IMR-90 (cell line): ENCODE results near the gene ZG16. TPM values are rescaled to one million over a fixed set of nuclear protein-coding genes. Genes with fewer than 3 reads are reported as not detected.
"Not testable (repeated sequence)": the region's sequence is repeated elsewhere in the genome, so short reads cannot be mapped to it uniquely, and the experiment has no call there.

Experiments used
- ATAC-seq: fragments of 200-7000 bp; cut with Tn5 transposase; 2 replicates; pipeline ENCODE4 v1.9.1; 2020; ENCODE audit warnings: low read depth, mild to moderate bottlenecking, moderate library complexity
- BruUV-seq: library from RNA; stranded (reverse); fragments of 400-500 nt; replicated peaks from 2 replicates; lab custom pipeline; 2021; lab: Mats Ljungman, UMichigan
- CTCF ChIA-PET: fragments of 300-600 bp; formaldehyde crosslinking; extraction: SDS; loops from one replicate; lab custom pipeline; 2021; ENCODE audit warnings: antibody characterized with exemption; lab: Yijun Ruan, JAX
- POLR2A ChIA-PET: fragments of 300-600 bp; sonication (Branson Sonifier 250); formaldehyde crosslinking; loops from one replicate; lab custom pipeline; 2022; ENCODE audit warnings: antibody characterized with exemption; ENCODE audit not compliant: unreplicated experiment; lab: Charles Lee
- DNase-seq: peaks from one replicate; pipeline ENCODE4 v3.0.0; 2013
- H2AFZ ChIP-seq: replicated peaks from 2 replicates; pipeline ENCODE3; 2013; ENCODE audit warnings: low read length, mild to moderate bottlenecking; ENCODE audit not compliant: poor library complexity
- H2AK5ac ChIP-seq: 2 replicates; pipeline ENCODE4 v1.6.1; 2013; ENCODE audit warnings: low read depth, low read length, inconsistent platforms
- H2AK9ac ChIP-seq: replicated peaks from 2 replicates; pipeline ENCODE3; 2013; ENCODE audit warnings: mild to moderate bottlenecking, low read depth, low read length, moderate library complexity; ENCODE audit not compliant: poor library complexity
- H2BK120ac ChIP-seq: 2 replicates; pipeline ENCODE4 v1.6.1; 2013; ENCODE audit warnings: low read depth, low read length, inconsistent platforms
- H2BK15ac ChIP-seq: 3 replicates; pipeline ENCODE4 v1.6.1; 2013; ENCODE audit warnings: low read depth, low read length, inconsistent platforms
- H2BK20ac ChIP-seq: 2 replicates; pipeline ENCODE4 v1.6.1; 2013; ENCODE audit warnings: low read depth, mild to moderate bottlenecking, inconsistent platforms, low read length, moderate library complexity
- H2BK5ac ChIP-seq: 2 replicates; pipeline ENCODE4 v1.6.1; 2013; ENCODE audit warnings: mild to moderate bottlenecking, low read depth, low read length, inconsistent platforms; ENCODE audit not compliant: poor library complexity, severe bottlenecking
- H3K14ac ChIP-seq: replicated peaks from 2 replicates; pipeline ENCODE4 v1.6.1; 2013; ENCODE audit warnings: low read depth, low read length, inconsistent platforms
- H3K18ac ChIP-seq: 2 replicates; pipeline ENCODE4 v1.6.1; 2013; ENCODE audit warnings: low read depth, low read length, control low read depth
- H3K23ac ChIP-seq: 2 replicates; pipeline ENCODE4 v1.6.1; 2013; ENCODE audit warnings: low read depth, low read length, inconsistent platforms
- H3K27ac ChIP-seq: 2 replicates; pipeline ENCODE4 v1.5.1; 2013; ENCODE audit warnings: mild to moderate bottlenecking, control low read depth, low read length; ENCODE audit not compliant: insufficient read depth
- H3K27me3 ChIP-seq: 2 replicates; pipeline ENCODE4 v1.6.1; 2013; ENCODE audit warnings: low read length; ENCODE audit not compliant: control insufficient read depth, insufficient read depth
- H3K36me3 ChIP-seq: 2 replicates; pipeline ENCODE4 v1.6.1; 2013; ENCODE audit warnings: low read length, mixed read lengths; ENCODE audit not compliant: control insufficient read depth, insufficient read depth
- H3K4ac ChIP-seq: 2 replicates; pipeline ENCODE4 v1.6.1; 2013; ENCODE audit warnings: low read depth, low read length, inconsistent platforms
- H3K4me1 ChIP-seq: 2 replicates; pipeline ENCODE4 v1.6.1; 2013; ENCODE audit warnings: low read length, mixed read lengths; ENCODE audit not compliant: control insufficient read depth, insufficient read depth
- H3K4me2 ChIP-seq: 2 replicates; pipeline ENCODE4 v1.6.1; 2013; ENCODE audit warnings: low read depth, mild to moderate bottlenecking, control low read depth, low read length, moderate library complexity
- H3K4me3 ChIP-seq: 2 replicates; pipeline ENCODE4 v1.5.1; 2013; ENCODE audit warnings: low read depth, mild to moderate bottlenecking, control low read depth, low read length, moderate library complexity; ENCODE audit not compliant: insufficient read depth
- H3K56ac ChIP-seq: 2 replicates; pipeline ENCODE4 v1.6.1; 2013; ENCODE audit warnings: low read length, inconsistent platforms; ENCODE audit not compliant: insufficient read depth; ENCODE audit errors: extremely low read depth
- H3K79me1 ChIP-seq, 2 experiments: 2 replicates each; pipeline ENCODE4 v1.6.1; 2013; ENCODE audit warnings: low read length in 2 of 2, inconsistent platforms in 1 of 2, low read depth in 1 of 2
- H3K9ac ChIP-seq: 2 replicates; pipeline ENCODE4 v1.6.1; 2013; ENCODE audit warnings: low read depth, low read length, control low read depth
- H3K9me1 ChIP-seq: 2 replicates; pipeline ENCODE4 v1.6.1; 2013; ENCODE audit warnings: low read length, inconsistent platforms; ENCODE audit not compliant: insufficient read depth
- H3K9me3 ChIP-seq: 2 replicates; pipeline ENCODE4 v1.6.1; 2013; ENCODE audit warnings: low read length; ENCODE audit not compliant: control insufficient read depth, insufficient read depth
- H4K20me1 ChIP-seq: 2 replicates; pipeline ENCODE4 v1.6.1; 2013; ENCODE audit warnings: low read length, inconsistent platforms; ENCODE audit not compliant: insufficient read depth
- H4K5ac ChIP-seq: 2 replicates; pipeline ENCODE4 v1.6.1; 2013; ENCODE audit warnings: mild to moderate bottlenecking, low read depth, low read length, control low read depth
- H4K8ac ChIP-seq, 2 experiments: 2 replicates each; pipeline ENCODE4 v1.6.1; 2013; ENCODE audit warnings: low read depth in 2 of 2, low read length in 2 of 2, control low read depth in 1 of 2, inconsistent platforms in 1 of 2
- H4K91ac ChIP-seq: 2 replicates; pipeline ENCODE4 v1.6.1; 2013; ENCODE audit warnings: low read depth, low read length, inconsistent platforms; ENCODE audit not compliant: insufficient read depth
- WGBS, 2 experiments: methylation state at CpG; one replicate each; pipeline versions ENCODE4 v1.1.5 to v1.1.7; 2013; ENCODE audit warnings: missing lambda C conversion rate in 2 of 2; ENCODE audit not compliant: insufficient read length in 1 of 2; ENCODE audit errors: extremely low coverage in 2 of 2; 5-methylcytosine and 5-hydroxymethylcytosine counted together
- dilution Hi-C: fragments of 300-500 bp; cut with HindIII; formaldehyde crosslinking; loops from one replicate; pipeline ENCODE4 v1.14.3; 2018; ENCODE audit warnings: low sequenced_read_pairs; ENCODE audit not compliant: unreplicated experiment
- in situ Hi-C: fragments of 300-500 bp; cut with MboI; formaldehyde crosslinking; loops from 3 replicates; pipeline ENCODE4 v1.14.3; 2019; ENCODE audit warnings: low sequenced_read_pairs, inconsistent platforms, mixed read lengths
- intact Hi-C: fragments of 100-400 bp; cut with micrococcal nuclease; formaldehyde crosslinking; loops from 2 replicates; pipeline ENCODE4 v1.10.0; 2022
- polyA plus RNA-seq, 3 experiments: library from polyadenylated mRNA; depleted of rRNA; stranded (reverse); fragments of >200 nt; gene quantifications; 2 replicates each; pipeline ENCODE4 v1.2.3, GENCODE V29; 2012; ENCODE audit warnings: low replicate concordance in 1 of 3
- total RNA-seq: library from RNA; depleted of rRNA; stranded (reverse); fragments of >200 nt; gene quantifications from 2 replicates; pipeline ENCODE4 v1.2.3, GENCODE V29; 2012

Gene ZG16
- total and polyA plus RNA-seq, 2 of the 4 experiments (the other 2 are of a cell fraction), result not detected

DNA sequence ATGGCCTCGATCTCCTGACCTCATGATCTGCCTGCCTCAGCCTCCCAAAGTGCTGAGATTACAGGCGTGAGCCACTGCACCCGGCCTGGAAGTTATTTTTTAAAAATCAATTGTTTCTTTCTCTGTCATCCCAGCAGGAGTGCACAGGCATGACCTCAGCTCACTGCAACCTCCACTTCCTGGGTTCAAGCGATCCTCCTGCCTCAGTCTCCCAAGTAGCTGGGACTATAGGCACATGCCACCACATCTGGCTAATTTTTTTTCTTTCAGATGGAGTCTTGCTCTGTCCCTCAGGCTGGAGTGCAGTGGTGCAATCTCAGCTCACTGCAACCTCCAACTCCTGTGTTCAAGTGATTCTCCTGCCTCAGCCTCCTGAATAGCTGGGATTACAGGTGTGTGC is 9.1 kb downstream of the ZG16 start:
- H3K4me2 ChIP-seq, CTCF ChIA-PET, ATAC-seq, in situ Hi-C loops, dilution Hi-C loops, H3K36me3 ChIP-seq, H3K23ac ChIP-seq, H3K14ac ChIP-seq, H3K18ac ChIP-seq, H3K27ac ChIP-seq, H4K5ac ChIP-seq, H2AK9ac ChIP-seq, H3K4ac ChIP-seq, H2AFZ ChIP-seq, POLR2A ChIA-PET, H3K56ac ChIP-seq, H4K20me1 ChIP-seq, H3K9ac ChIP-seq, H3K4me3 ChIP-seq, H4K91ac ChIP-seq, H3K9me3 ChIP-seq, H2BK120ac ChIP-seq, H3K27me3 ChIP-seq, BruUV-seq, H3K4me1 ChIP-seq, H2AK5ac ChIP-seq, H3K9me1 ChIP-seq, H4K8ac ChIP-seq, H2BK5ac ChIP-seq, H2BK20ac ChIP-seq, DNase-seq, H2BK15ac ChIP-seq: not testable (repeated sequence)
- H3K79me1 ChIP-seq, result peaks cover 0 to 20% of the 10 kb centered on the region in 2 experiments; a peak in 2 of 4 replicates
- WGBS, 2 experiments, result 82% methylated on average over 2 of the region's 4 CpGs; no CpG with 5 or more reads in 1 of the 2 experiments
- intact Hi-C loops, result loop anchor here (10.0 kb wide), 1 partner anchor 52 kb away; no protein-coding TSS in a partner anchor
